ENCODE data around the gene SPAG16.

GRCh38 chr2:213627835-213628460 is 343.7 kb downstream of the SPAG16 start:
- TF ChIP-seq TBP (CRISPR knock-in tag; IDR thresholded peaks at IDR 0.05) (no peak), ZNF589 (CRISPR knock-in tag; conservative IDR thresholded peaks at IDR 0.05) (no peak), ZNF766 (CRISPR knock-in tag; IDR thresholded peaks at IDR 0.05; ENCODE audit: borderline replicate concordance) (no peak), PATZ1 (CRISPR knock-in tag; IDR thresholded peaks at IDR 0.05) (no peak), SIN3B (IDR thresholded peaks at IDR 0.05; ENCODE audit: low read length) (no peak), HINFP (CRISPR knock-in tag; IDR thresholded peaks at IDR 0.05; ENCODE audit: low read depth) (no peak), NR2F6 (IDR thresholded peaks at IDR 0.05) (no peak), NR2F6 (CRISPR knock-in tag; IDR thresholded peaks at IDR 0.05) (no peak), UBTF (CRISPR knock-in tag; IDR thresholded peaks at IDR 0.05) (no peak)
